Keratinocyte (primary cell): ENCODE results near the gene PPME1. TPM values are rescaled to one million over a fixed set of nuclear protein-coding genes. Genes with fewer than 3 reads are reported as not detected.

ENCODE experiments used
- DNase-seq: peaks from one replicate; pipeline ENCODE4 v3.0.0-alpha.2; 2011; ENCODE audit warnings: low read depth, missing footprints, low spot score
- FAIRE-seq: peaks from 2 replicates; lab custom pipeline; 2011; peaks lifted over from hg19 to GRCh38; lab: Jason Lieb, UNC
- H2AFZ ChIP-seq: 2 replicates; pipeline ENCODE4 v1.6.0; 2012; ENCODE audit warnings: low read length, control low read depth, inconsistent platforms; ENCODE audit not compliant: control insufficient read depth
- H3K27ac ChIP-seq: 2 replicates; pipeline ENCODE4 v1.5.1; 2011; ENCODE audit warnings: low read length; ENCODE audit not compliant: control insufficient read depth, insufficient read depth
- H3K27me3 ChIP-seq: 3 replicates; pipeline ENCODE4 v1.6.0; 2011; ENCODE audit warnings: low read length; ENCODE audit not compliant: control insufficient read depth, insufficient read depth; ENCODE audit errors: extremely low read depth
- H3K36me3 ChIP-seq, 2 experiments: 2 replicates in 1 of 2; 3 replicates in 1 of 2; pipeline ENCODE4 v1.5.1; 2011; ENCODE audit warnings: low read length in 2 of 2, mild to moderate bottlenecking in 1 of 2; ENCODE audit not compliant: control insufficient read depth in 2 of 2, insufficient read depth in 2 of 2; ENCODE audit errors: extremely low read depth in 1 of 2
- H3K4me1 ChIP-seq: 3 replicates; pipeline ENCODE4 v1.5.1; 2011; ENCODE audit warnings: low read length; ENCODE audit not compliant: control insufficient read depth, insufficient read depth; ENCODE audit errors: extremely low read depth
- H3K4me2 ChIP-seq: 3 replicates; pipeline ENCODE4 v1.6.0; 2011; ENCODE audit warnings: low read depth, low read length; ENCODE audit not compliant: control insufficient read depth, insufficient read depth; ENCODE audit errors: extremely low read depth
- H3K4me3 ChIP-seq, 3 experiments: fragments of 200-600 bp in 1 of 3; sonication (generic) in 1 of 3; 2 replicates in 2 of 3; 3 replicates in 1 of 3; pipeline ENCODE4 v1.5.1; 2011 to 2016; ENCODE audit warnings: low read length in 3 of 3, mild to moderate bottlenecking in 3 of 3, control low read depth in 2 of 3, inconsistent platforms in 1 of 3, low read depth in 1 of 3, mixed read lengths in 1 of 3, mixed run types in 1 of 3, moderate library complexity in 1 of 3; ENCODE audit not compliant: control insufficient read depth in 2 of 3, insufficient read depth in 2 of 3; ENCODE audit errors: extremely low read depth in 1 of 3
- H3K79me2 ChIP-seq: 2 replicates; pipeline ENCODE4 v1.6.0; 2012; ENCODE audit warnings: low read length; ENCODE audit not compliant: control insufficient read depth, insufficient read depth
- H3K9ac ChIP-seq: 3 replicates; pipeline ENCODE4 v1.6.0; 2011; ENCODE audit warnings: low read length; ENCODE audit not compliant: control insufficient read depth, insufficient read depth; ENCODE audit errors: extremely low read depth
- H3K9me1 ChIP-seq: 3 replicates; pipeline ENCODE4 v1.6.0; 2011; ENCODE audit warnings: low read length; ENCODE audit not compliant: control insufficient read depth, insufficient read depth; ENCODE audit errors: extremely low read depth
- H3K9me3 ChIP-seq: 2 replicates; pipeline ENCODE4 v1.5.1; 2012; ENCODE audit warnings: low read depth, low read length; ENCODE audit not compliant: control insufficient read depth
- H4K20me1 ChIP-seq: 3 replicates; pipeline ENCODE4 v1.6.0; 2011; ENCODE audit warnings: low read length; ENCODE audit not compliant: control insufficient read depth, insufficient read depth; ENCODE audit errors: extremely low read depth
- CTCF ChIP-seq, 3 experiments: IDR thresholded peaks in 1 of 3; conservative IDR thresholded peaks in 1 of 3; optimal IDR thresholded peaks in 1 of 3; 2 replicates in 2 of 3; 3 replicates in 1 of 3; pipeline versions ENCODE3 to v1.5.1; 2011; ENCODE audit warnings: low read length in 3 of 3, mild to moderate bottlenecking in 3 of 3, moderate library complexity in 2 of 3, control low read depth in 1 of 3, inconsistent platforms in 1 of 3; ENCODE audit not compliant: insufficient read depth in 2 of 3; ENCODE audit errors: extremely low read depth in 1 of 3
- EZH2 ChIP-seq: IDR thresholded peaks from one replicate; pipeline ENCODE4 v1.6.1; 2012; ENCODE audit warnings: inconsistent platforms, mild to moderate bottlenecking, low read length, moderate library complexity
- dilution Hi-C: fragments of 300-500 bp; cut with MboI; formaldehyde crosslinking; loops from one replicate; pipeline ENCODE4 v1.7.0; 2020; ENCODE audit warnings: low sequenced_read_pairs; ENCODE audit not compliant: extremely low pct_ligation_motif_present
- polyA plus RNA-seq, 5 experiments: library from polyadenylated mRNA; depleted of rRNA in 3 of 5; stranded (reverse) in 3 of 5; stranded (forward) in 1 of 5; unstranded in 1 of 5; fragments of >200 nt; gene quantifications; 1 replicate in 1 of 5; 2 replicates in 3 of 5; 3 replicates in 1 of 5; pipeline versions ENCODE4 v1.2.1 to v1.2.3, GENCODE V29; 2011 to 2012; ENCODE audit warnings: missing spikeins in 2 of 5, low read depth in 1 of 5, low replicate concordance in 1 of 5

The PPME1 gene
- polyA plus RNA-seq, 1 donor (not counting 4 experiments of a cell fraction or from before 2014, with no cell fraction given), result 34.0 TPM

GRCh38 chr11:74279256-74279655, 108.2 kb downstream of the PPME1 start:
- Histone ChIP-seq H2AFZ (no peak overlapping the region), H3K4me2 (no peak overlapping the region), H3K4me1 (peaks cover 9% of the 10 kb centered on the region), H3K9me3 (no peaks in the 10 kb centered on the region), H3K9ac (no peak overlapping the region), H3K79me2 (no peaks in the 10 kb centered on the region), H3K4me3 (no peak overlapping the region), H4K20me1 (no peaks in the 10 kb centered on the region), H3K27ac (no peak overlapping the region), H3K9me1 (no peaks in the 10 kb centered on the region), H3K27me3 (no peaks in the 10 kb centered on the region), H3K36me3 (no peaks in the 10 kb centered on the region)
- FAIRE-seq, result no peak
- TF ChIP-seq EZH2 (no peak), CTCF (optimal IDR thresholded peaks at IDR 0.05 in 1 of 3, IDR thresholded peaks at IDR 0.05 in 1 of 3, conservative IDR thresholded peaks at IDR 0.05 in 1 of 3; ENCODE audit: extremely low read depth in 1 of 3, insufficient read depth in 2 of 3, low read length in 3 of 3) (no peak)
- no peak for DNase-seq
- dilution Hi-C loops, result no loop called here

DNA sequence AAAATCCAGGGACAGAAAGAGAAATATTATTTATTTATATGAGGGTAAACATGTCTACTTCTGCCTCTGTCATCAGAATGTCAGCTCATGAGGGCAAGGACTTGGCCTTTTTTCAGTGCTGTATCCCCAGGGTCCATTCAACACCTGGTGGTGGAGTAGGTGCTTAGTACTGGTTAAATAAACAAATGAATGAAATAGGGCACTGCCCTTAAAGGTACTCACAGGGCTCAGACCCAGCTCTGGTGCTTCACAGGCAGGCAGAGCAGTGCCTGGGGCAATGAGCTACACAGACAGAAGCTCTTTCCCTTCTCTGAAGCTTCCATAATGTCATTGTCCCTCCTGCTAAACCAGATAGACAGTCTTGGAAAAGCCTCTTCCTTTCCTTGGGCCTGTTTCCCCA, 109.4 kb downstream of the PPME1 start:
- Histone ChIP-seq H3K79me2 (no peaks in the 10 kb centered on the region), H3K36me3 (no peaks in the 10 kb centered on the region), H3K9me3 (no peaks in the 10 kb centered on the region), H3K9me1 (no peaks in the 10 kb centered on the region), H3K27ac (no peak overlapping the region), H3K9ac (no peak overlapping the region), H3K27me3 (no peaks in the 10 kb centered on the region), H4K20me1 (no peaks in the 10 kb centered on the region), H3K4me2 (no peak overlapping the region), H3K4me3 (no peak overlapping the region), H3K4me1 (peaks cover 9% of the 10 kb centered on the region), H2AFZ (no peak overlapping the region)
- TF ChIP-seq CTCF (optimal IDR thresholded peaks at IDR 0.05 in 1 of 3, IDR thresholded peaks at IDR 0.05 in 1 of 3, conservative IDR thresholded peaks at IDR 0.05 in 1 of 3; ENCODE audit: extremely low read depth in 1 of 3, insufficient read depth in 2 of 3, low read length in 3 of 3) (no peak), EZH2 (no peak)
- no peak for FAIRE-seq
- dilution Hi-C loops, result no loop called here
- no peak for DNase-seq
